ENCODE results near the gene ZNF24. TPM values are rescaled to one million over a fixed set of nuclear protein-coding genes. Genes with fewer than 3 reads are reported as not detected.

Gene ZNF24
- total and polyA plus RNA-seq, 8 donors, result 7.5 to 37.8 (median 21.3) TPM

- ATAC-seq, result no peak
- no peak for FAIRE-seq
Observed at GRCh38 chr18:35378574-35378896, 34.3 kb upstream of the ZNF24 start.

GRCh38 chr18:35377875-35378573 is 33.8 kb upstream of the ZNF24 start:
- Histone ChIP-seq H3K4me3 (no peak overlapping the region), H3K4me1 (no peaks in the 10 kb centered on the region), H3K36me3 (no peaks in the 10 kb centered on the region), H3K27ac (no peak overlapping the region), H3K9me3 (no peaks in the 10 kb centered on the region), H3K27me3 (no peaks in the 10 kb centered on the region)
- FAIRE-seq (no peak), ATAC-seq (no peak), DNase-seq (no peak)
- WGBS, 2 donors, result 72 to 82% methylated on average over 14 of the region's 14 CpGs
- intact Hi-C loops (cut with DNase I), result no loop called here
- no peak for TF ChIP-seq CTCF (IDR thresholded peaks at IDR 0.05)

More at GRCh38 chr18:35378574-35378896, 34.3 kb upstream of the ZNF24 start:
- no peak overlapping the region for H3K27ac ChIP-seq
- H3K27me3 ChIP-seq, result no peaks in the 10 kb centered on the region
- WGBS, 2 donors, result 49 to 53% methylated on average over 4 of the region's 4 CpGs
- no peaks in the 10 kb centered on the region for H3K9me3 ChIP-seq
- H3K36me3 ChIP-seq, result no peaks in the 10 kb centered on the region
- TF ChIP-seq CTCF (IDR thresholded peaks at IDR 0.05), result no peak
- no peak overlapping the region for H3K4me3 ChIP-seq
- intact Hi-C loops (cut with DNase I), result no loop called here
- no peak for DNase-seq
- no peaks in the 10 kb centered on the region for H3K4me1 ChIP-seq

GRCh38 chr18:35376742-35377695 is 32.8 kb upstream of the ZNF24 start, which contains the start of gene ZNF396:
TSS of gene ZNF396 (minus strand) at chr18:35377337. CDS start at chr18:35374292, 3,045 bp downstream.
- FAIRE-seq (no peak), DNase-seq (peak; percentile 83 to 95 (median 85)), ATAC-seq (peak; percentile 96 to 98 (median 96))
- 1 to 2% methylated on average over 68 to 78 of the region's 78 CpGs for WGBS, 2 donors
- intact Hi-C loops (cut with DNase I), result no loop called here
- peak within 1 kb of the TSS in 3 of 4 donors; percentile 28 to 68 (median 36) for H3K27ac ChIP-seq
- peak within 1 kb of the TSS; percentile 71 to 95 (median 86) for H3K4me3 ChIP-seq
- no peaks in the 10 kb centered on the region for H3K36me3 ChIP-seq
- H3K9me3 ChIP-seq, result no peaks in the 10 kb centered on the region
- H3K4me1 ChIP-seq, result no peaks in the 10 kb centered on the region
- H3K27me3 ChIP-seq, result no peaks in the 10 kb centered on the region
- no peak for TF ChIP-seq CTCF (IDR thresholded peaks at IDR 0.05)

- DNase-seq, result peak; percentile 19 to 64 (median 28)
- 7 to 8% methylated on average over 13 of the region's 13 CpGs for WGBS, 2 donors
- Histone ChIP-seq H3K4me1 (no peaks in the 10 kb centered on the region), H3K9me3 (no peaks in the 10 kb centered on the region), H3K27ac (peak overlapping the region in 2 of 4 donors; percentile 28 to 68), H3K36me3 (no peaks in the 10 kb centered on the region), H3K4me3 (peak overlapping the region; percentile 71 to 95 (median 86)), H3K27me3 (no peaks in the 10 kb centered on the region)
- intact Hi-C loops (cut with DNase I), result no loop called here
- FAIRE-seq, result no peak
- TF ChIP-seq CTCF (IDR thresholded peaks at IDR 0.05), result no peak
- ATAC-seq, result peak; percentile 58 to 81 (median 72)
Observed at GRCh38 chr18:35376393-35376741, 32.1 kb upstream of the ZNF24 start.
